ENCODE results near the gene C2CD3. TPM values are rescaled to one million over a fixed set of nuclear protein-coding genes. Genes with fewer than 3 reads are reported as not detected.
"Not testable (repeated sequence)": the region's sequence is repeated elsewhere in the genome, so short reads cannot be mapped to it uniquely, and the experiment has no call there.

Gene C2CD3
- polyA plus RNA-seq, 4 donors, result 3.8 to 11.0 (median 7.3) TPM

GRCh38 chr11:74120260-74121035 lies 50.4 kb downstream of the C2CD3 start:
- not testable (repeated sequence) for H3K27ac ChIP-seq (ENCODE audit: low read depth in 1 of 3, low read length in 2 of 3); H3K36me3 ChIP-seq (ENCODE audit: control insufficient read depth in 3 of 3, insufficient read depth in 2 of 3, low read depth in 1 of 3, low read length in 3 of 3); FAIRE-seq; H3K9me3 ChIP-seq (ENCODE audit: control insufficient read depth in 2 of 2, insufficient read depth in 1 of 2, low read depth in 1 of 2, low read length in 1 of 2); DNase-seq; H3K4me3 ChIP-seq (ENCODE audit: low read depth in 1 of 3, low read length in 3 of 3); H3K4me1 ChIP-seq (ENCODE audit: control insufficient read depth in 3 of 3, insufficient read depth in 2 of 3, low read depth in 1 of 3, low read length in 2 of 3); H3K27me3 ChIP-seq (ENCODE audit: control insufficient read depth in 3 of 3, insufficient read depth in 3 of 3, low read length in 3 of 3)
- 96 to 97% (median 97%) methylated on average over 5 of the region's 5 CpGs for WGBS, 3 donors

GRCh38 chr11:74116719-74117118 lies 54.1 kb downstream of the C2CD3 start:
- WGBS, 3 donors, result 92 to 96% (median 96%) methylated on average over 12 of the region's 12 CpGs
- FAIRE-seq (peak; percentile 100), DNase-seq (no peak)
- no peaks in the 10 kb centered on the region for H3K9me3 ChIP-seq (ENCODE audit: control insufficient read depth in 2 of 2, insufficient read depth in 1 of 2, low read depth in 1 of 2, low read length in 1 of 2)
- H3K36me3 ChIP-seq (ENCODE audit: control insufficient read depth in 3 of 3, insufficient read depth in 2 of 3, low read depth in 1 of 3, low read length in 3 of 3), result peaks cover 0 to 17% (median 7%) of the 10 kb centered on the region in 3 donors
- no peaks in the 10 kb centered on the region for H3K27me3 ChIP-seq (ENCODE audit: control insufficient read depth in 3 of 3, insufficient read depth in 3 of 3, low read length in 3 of 3)
- H3K27ac ChIP-seq (ENCODE audit: low read depth in 1 of 3, low read length in 2 of 3), result no peak overlapping the region
- H3K4me3 ChIP-seq (ENCODE audit: low read depth in 1 of 3, low read length in 3 of 3), result no peak overlapping the region
- no peaks in the 10 kb centered on the region for H3K4me1 ChIP-seq (ENCODE audit: control insufficient read depth in 3 of 3, insufficient read depth in 2 of 3, low read depth in 1 of 3, low read length in 2 of 3)

GRCh38 chr11:74112877-74113276 lies 57.9 kb downstream of the C2CD3 start:
- Histone ChIP-seq H3K4me3 (ENCODE audit: low read depth in 1 of 3, low read length in 3 of 3) (no peak overlapping the region), H3K4me1 (ENCODE audit: control insufficient read depth in 3 of 3, insufficient read depth in 2 of 3, low read depth in 1 of 3, low read length in 2 of 3) (no peaks in the 10 kb centered on the region), H3K9me3 (ENCODE audit: control insufficient read depth in 2 of 2, insufficient read depth in 1 of 2, low read depth in 1 of 2, low read length in 1 of 2) (no peaks in the 10 kb centered on the region), H3K36me3 (ENCODE audit: control insufficient read depth in 3 of 3, insufficient read depth in 2 of 3, low read depth in 1 of 3, low read length in 3 of 3) (peaks cover 0 to 14% (median 6%) of the 10 kb centered on the region in 3 donors), H3K27me3 (ENCODE audit: control insufficient read depth in 3 of 3, insufficient read depth in 3 of 3, low read length in 3 of 3) (no peaks in the 10 kb centered on the region), H3K27ac (ENCODE audit: low read depth in 1 of 3, low read length in 2 of 3) (no peak overlapping the region)
- DNase-seq (no peak), FAIRE-seq (no peak)
- WGBS, 3 donors, result 89 to 95% (median 94%) methylated on average over 2 of the region's 2 CpGs

GRCh38 chr11:74106124-74106523 lies 64.7 kb downstream of the C2CD3 start:
- H3K36me3 ChIP-seq (ENCODE audit: control insufficient read depth in 3 of 3, insufficient read depth in 2 of 3, low read depth in 1 of 3, low read length in 3 of 3), result peaks cover 3 to 7% (median 5%) of the 10 kb centered on the region in 3 donors
- FAIRE-seq, result no peak
- H3K4me3 ChIP-seq (ENCODE audit: low read depth in 1 of 3, low read length in 3 of 3), result no peak overlapping the region
- WGBS, 3 donors, result 94 to 96% (median 95%) methylated on average over 1 of the region's 1 CpG
- H3K9me3 ChIP-seq (ENCODE audit: control insufficient read depth in 2 of 2, insufficient read depth in 1 of 2, low read depth in 1 of 2, low read length in 1 of 2), result no peaks in the 10 kb centered on the region
- H3K4me1 ChIP-seq (ENCODE audit: control insufficient read depth in 3 of 3, insufficient read depth in 2 of 3, low read depth in 1 of 3, low read length in 2 of 3), result no peaks in the 10 kb centered on the region
- DNase-seq, result no peak
- no peaks in the 10 kb centered on the region for H3K27me3 ChIP-seq (ENCODE audit: control insufficient read depth in 3 of 3, insufficient read depth in 3 of 3, low read length in 3 of 3)
- no peak overlapping the region for H3K27ac ChIP-seq (ENCODE audit: low read depth in 1 of 3, low read length in 2 of 3)

GRCh38 chr11:74102321-74102720 lies 68.5 kb downstream of the C2CD3 start:
- Histone ChIP-seq H3K27ac (ENCODE audit: low read depth in 1 of 3, low read length in 2 of 3) (no peak overlapping the region), H3K4me1 (ENCODE audit: control insufficient read depth in 3 of 3, insufficient read depth in 2 of 3, low read depth in 1 of 3, low read length in 2 of 3) (no peaks in the 10 kb centered on the region), H3K27me3 (ENCODE audit: control insufficient read depth in 3 of 3, insufficient read depth in 3 of 3, low read length in 3 of 3) (no peaks in the 10 kb centered on the region), H3K36me3 (ENCODE audit: control insufficient read depth in 3 of 3, insufficient read depth in 2 of 3, low read depth in 1 of 3, low read length in 3 of 3) (peaks cover 5 to 10% (median 7%) of the 10 kb centered on the region in 3 donors), H3K4me3 (ENCODE audit: low read depth in 1 of 3, low read length in 3 of 3) (no peak overlapping the region), H3K9me3 (ENCODE audit: control insufficient read depth in 2 of 2, insufficient read depth in 1 of 2, low read depth in 1 of 2, low read length in 1 of 2) (no peaks in the 10 kb centered on the region)
- DNase-seq (no peak), FAIRE-seq (no peak)

- Histone ChIP-seq H3K36me3 (ENCODE audit: control insufficient read depth in 3 of 3, insufficient read depth in 2 of 3, low read depth in 1 of 3, low read length in 3 of 3) (peaks cover 3 to 15% (median 5%) of the 10 kb centered on the region in 3 donors), H3K4me3 (ENCODE audit: low read depth in 1 of 3, low read length in 3 of 3) (no peak overlapping the region), H3K9me3 (ENCODE audit: control insufficient read depth in 2 of 2, insufficient read depth in 1 of 2, low read depth in 1 of 2, low read length in 1 of 2) (no peaks in the 10 kb centered on the region), H3K27me3 (ENCODE audit: control insufficient read depth in 3 of 3, insufficient read depth in 3 of 3, low read length in 3 of 3) (no peaks in the 10 kb centered on the region), H3K4me1 (ENCODE audit: control insufficient read depth in 3 of 3, insufficient read depth in 2 of 3, low read depth in 1 of 3, low read length in 2 of 3) (no peaks in the 10 kb centered on the region), H3K27ac (ENCODE audit: low read depth in 1 of 3, low read length in 2 of 3) (no peak overlapping the region)
- DNase-seq, result no peak
- 87 to 96% (median 96%) methylated on average over 1 of the region's 1 CpG for WGBS, 3 donors
- no peak for FAIRE-seq
These were observed 70.1 kb downstream of the C2CD3 start for GRCh38 chr11:74100735-74101134.

GRCh38 chr11:74100231-74100630 lies 70.6 kb downstream of the C2CD3 start:
- WGBS, 3 donors, result 98 to 100% (median 100%) methylated on average over 2 of the region's 2 CpGs

GRCh38 chr11:74097686-74098237 lies 73.0 kb downstream of the C2CD3 start:
- no peak for DNase-seq
- H3K27ac ChIP-seq (ENCODE audit: low read depth in 1 of 3, low read length in 2 of 3), result no peak overlapping the region
- no peak overlapping the region for H3K4me3 ChIP-seq (ENCODE audit: low read depth in 1 of 3, low read length in 3 of 3)
- no peaks in the 10 kb centered on the region for H3K27me3 ChIP-seq (ENCODE audit: control insufficient read depth in 3 of 3, insufficient read depth in 3 of 3, low read length in 3 of 3)
- 80 to 95% (median 91%) methylated on average over 4 of the region's 4 CpGs for WGBS, 3 donors
- H3K36me3 ChIP-seq (ENCODE audit: control insufficient read depth in 3 of 3, insufficient read depth in 2 of 3, low read depth in 1 of 3, low read length in 3 of 3), result peaks cover 1 to 11% (median 2%) of the 10 kb centered on the region in 3 donors
- no peaks in the 10 kb centered on the region for H3K4me1 ChIP-seq (ENCODE audit: control insufficient read depth in 3 of 3, insufficient read depth in 2 of 3, low read depth in 1 of 3, low read length in 2 of 3)
- no peak for FAIRE-seq
- no peaks in the 10 kb centered on the region for H3K9me3 ChIP-seq (ENCODE audit: control insufficient read depth in 2 of 2, insufficient read depth in 1 of 2, low read depth in 1 of 2, low read length in 1 of 2)

More at GRCh38 chr11:74100231-74100630, 70.6 kb downstream of the C2CD3 start:
- no peaks in the 10 kb centered on the region for H3K9me3 ChIP-seq (ENCODE audit: control insufficient read depth in 2 of 2, insufficient read depth in 1 of 2, low read depth in 1 of 2, low read length in 1 of 2)
- no peak overlapping the region for H3K4me3 ChIP-seq (ENCODE audit: low read depth in 1 of 3, low read length in 3 of 3)
- no peaks in the 10 kb centered on the region for H3K4me1 ChIP-seq (ENCODE audit: control insufficient read depth in 3 of 3, insufficient read depth in 2 of 3, low read depth in 1 of 3, low read length in 2 of 3)
- FAIRE-seq (no peak), DNase-seq (no peak)
- no peaks in the 10 kb centered on the region for H3K27me3 ChIP-seq (ENCODE audit: control insufficient read depth in 3 of 3, insufficient read depth in 3 of 3, low read length in 3 of 3)
- no peak overlapping the region for H3K27ac ChIP-seq (ENCODE audit: low read depth in 1 of 3, low read length in 2 of 3)
- peaks cover 2 to 13% (median 5%) of the 10 kb centered on the region in 3 donors for H3K36me3 ChIP-seq (ENCODE audit: control insufficient read depth in 3 of 3, insufficient read depth in 2 of 3, low read depth in 1 of 3, low read length in 3 of 3)

Measured in small intestine (tissue), 7 donors.